NOMO-1 (cell line): Measurements from ENCODE around the gene SUGP1.

Source experiments
- DNase-seq, 2 experiments: peaks; one replicate each; lab custom pipeline; 2025; ENCODE audit not compliant: unreplicated experiment in 2 of 2; lab: John Stamatoyannopoulos, UW

The SUGP1 gene

GRCh38 chr19:19304186-19304965 lies 15.9 kb downstream of the SUGP1 start:
- DNase-seq: no peak

- DNase-seq: no peak
Observed at GRCh38 chr19:19303411-19303810, 16.9 kb downstream of the SUGP1 start.

DNA sequence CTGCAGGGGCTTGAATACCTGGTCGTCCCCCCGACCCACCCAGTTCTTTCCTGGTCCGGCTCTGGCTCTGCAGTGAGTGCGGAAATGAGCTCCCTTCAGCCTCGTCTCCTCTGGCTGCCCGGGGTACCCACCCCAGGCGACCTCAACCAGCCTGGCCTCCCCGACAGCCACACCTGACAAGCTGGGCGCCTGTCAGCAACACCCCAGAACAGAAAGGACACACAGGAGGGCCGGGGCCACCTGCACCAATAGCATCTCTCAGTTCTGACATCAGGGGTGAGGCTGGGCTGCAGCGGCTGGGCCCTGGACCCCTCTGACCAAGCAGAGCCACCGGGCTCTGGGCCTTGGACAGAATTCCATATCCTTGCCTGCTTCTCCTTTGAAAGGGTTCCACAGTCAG lies 19.7 kb downstream of the SUGP1 start:
- no peak for DNase-seq

DNA sequence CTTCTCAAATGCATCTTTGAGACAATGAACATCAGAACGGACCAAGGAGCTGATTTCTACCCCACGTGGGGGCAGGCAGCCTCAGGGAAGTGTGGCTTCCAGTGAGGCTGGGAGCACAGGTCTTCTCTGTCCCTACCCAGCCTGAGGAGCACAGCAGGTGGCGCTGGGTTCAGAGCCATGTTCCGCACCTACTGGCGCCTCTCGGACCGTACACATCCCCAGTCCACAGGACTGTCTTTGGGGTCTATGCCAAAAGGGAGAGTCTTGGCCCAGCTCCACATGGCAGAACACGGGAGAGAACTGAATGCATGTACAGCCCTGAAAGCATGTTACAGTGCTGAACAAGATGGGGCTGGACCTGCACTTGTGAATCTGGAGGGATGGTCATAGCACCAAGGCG lies 22.6 kb downstream of the SUGP1 start:
- DNase-seq: no peak

GRCh38 chr19:19296953-19297689 lies 23.2 kb downstream of the SUGP1 start:
- DNase-seq: no peak

- no peak for DNase-seq
Observed at GRCh38 chr19:19294914-19295313, 25.4 kb downstream of the SUGP1 start.

- no peak for DNase-seq
Observed at GRCh38 chr19:19292607-19293006, 27.7 kb downstream of the SUGP1 start.

GRCh38 chr19:19285686-19286085 lies 34.6 kb downstream of the SUGP1 start:
- DNase-seq: no peak

- DNase-seq: no peak
Observed at GRCh38 chr19:19280561-19280960, 39.7 kb downstream of the SUGP1 start.

DNA sequence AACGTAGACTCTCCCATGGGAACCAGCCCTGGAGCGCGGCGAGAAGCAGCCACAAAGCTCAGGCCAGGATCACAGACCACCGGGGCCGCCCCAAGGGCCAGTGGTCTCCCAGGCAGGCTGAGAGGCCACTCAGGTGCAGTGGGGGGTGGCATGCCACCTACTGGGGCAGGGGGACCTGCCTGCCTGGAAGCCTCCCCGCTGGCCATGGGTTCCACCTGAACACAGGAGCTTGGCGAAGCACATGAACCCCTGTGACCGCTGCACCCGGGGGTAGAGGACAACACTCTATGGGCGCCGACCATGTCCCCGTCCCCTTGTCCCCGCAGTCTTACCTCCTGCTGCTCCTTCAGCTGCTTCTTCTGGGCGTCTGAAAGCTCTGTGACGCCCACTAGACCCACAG lies 40.5 kb downstream of the SUGP1 start:
- no peak for DNase-seq

DNA sequence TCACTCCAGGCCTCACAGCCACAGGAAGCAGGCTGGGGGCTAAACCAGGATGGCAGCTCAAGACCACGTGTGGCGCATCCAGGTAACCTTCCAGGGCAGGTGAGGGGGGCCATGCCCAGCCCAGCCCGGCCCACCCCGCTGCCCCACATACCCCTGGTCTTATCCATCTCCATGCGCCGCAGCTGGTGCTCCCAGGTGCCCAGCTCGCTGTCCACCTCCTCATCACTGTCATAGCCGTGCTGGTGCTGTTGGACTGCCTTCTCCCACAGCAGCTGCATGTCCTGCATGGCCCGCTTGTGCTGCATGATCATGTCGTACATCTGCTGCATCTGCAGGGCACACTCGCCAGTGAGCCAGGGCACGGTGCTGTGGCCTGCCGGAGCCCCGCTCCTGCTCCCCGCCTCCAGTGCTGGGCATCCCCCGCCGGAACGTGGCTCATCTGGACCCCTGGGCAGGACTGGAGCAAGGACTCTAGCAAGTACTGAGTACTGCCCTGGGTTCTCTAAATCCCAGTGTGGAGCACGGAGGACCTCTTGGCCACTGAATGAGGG lies 41.2 kb downstream of the SUGP1 start:
- DNase-seq: no peak

DNA sequence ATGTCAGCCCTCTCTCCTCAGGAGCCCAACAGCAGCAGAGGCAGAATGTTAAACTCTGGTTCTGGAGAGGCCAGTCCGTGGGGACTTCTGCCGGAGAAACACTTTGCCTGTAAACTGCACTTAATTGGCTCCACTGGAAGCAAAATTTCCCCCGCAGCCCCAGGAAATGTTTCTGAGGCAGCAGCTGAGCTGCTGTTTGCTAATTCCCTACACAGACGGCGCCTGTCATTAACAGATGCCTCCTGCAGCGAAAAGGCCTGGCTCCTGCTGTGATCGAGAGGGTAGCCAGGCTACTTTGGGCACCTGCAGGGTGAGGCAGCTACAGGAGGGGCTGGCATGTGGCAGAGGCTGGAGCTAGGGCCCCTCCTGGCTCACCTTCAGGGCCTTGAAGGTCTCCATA lies 42.0 kb downstream of the SUGP1 start:
- DNase-seq: no peak

GRCh38 chr19:19276851-19277250 lies 43.5 kb downstream of the SUGP1 start:
- DNase-seq: no peak

DNA sequence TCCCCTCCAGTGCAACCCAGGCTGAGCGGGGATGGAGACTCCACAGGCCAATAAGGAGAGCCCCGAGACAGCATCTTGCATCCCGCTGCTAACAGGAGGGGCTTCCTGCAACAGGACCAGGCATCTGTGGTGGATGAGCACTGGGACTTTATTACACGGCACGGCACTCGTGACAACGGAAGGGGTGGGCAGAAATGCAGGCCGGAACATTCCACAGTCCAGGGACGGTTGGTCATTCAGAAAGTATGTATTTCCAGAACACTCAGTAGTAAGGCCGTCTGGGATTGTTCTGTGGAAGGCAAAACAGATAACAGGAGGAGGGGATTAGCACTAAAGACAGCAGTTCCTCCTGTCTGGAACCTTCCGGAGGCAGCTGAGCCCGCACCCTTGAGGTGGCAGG lies 43.9 kb downstream of the SUGP1 start:
- DNase-seq: no peak

DNA sequence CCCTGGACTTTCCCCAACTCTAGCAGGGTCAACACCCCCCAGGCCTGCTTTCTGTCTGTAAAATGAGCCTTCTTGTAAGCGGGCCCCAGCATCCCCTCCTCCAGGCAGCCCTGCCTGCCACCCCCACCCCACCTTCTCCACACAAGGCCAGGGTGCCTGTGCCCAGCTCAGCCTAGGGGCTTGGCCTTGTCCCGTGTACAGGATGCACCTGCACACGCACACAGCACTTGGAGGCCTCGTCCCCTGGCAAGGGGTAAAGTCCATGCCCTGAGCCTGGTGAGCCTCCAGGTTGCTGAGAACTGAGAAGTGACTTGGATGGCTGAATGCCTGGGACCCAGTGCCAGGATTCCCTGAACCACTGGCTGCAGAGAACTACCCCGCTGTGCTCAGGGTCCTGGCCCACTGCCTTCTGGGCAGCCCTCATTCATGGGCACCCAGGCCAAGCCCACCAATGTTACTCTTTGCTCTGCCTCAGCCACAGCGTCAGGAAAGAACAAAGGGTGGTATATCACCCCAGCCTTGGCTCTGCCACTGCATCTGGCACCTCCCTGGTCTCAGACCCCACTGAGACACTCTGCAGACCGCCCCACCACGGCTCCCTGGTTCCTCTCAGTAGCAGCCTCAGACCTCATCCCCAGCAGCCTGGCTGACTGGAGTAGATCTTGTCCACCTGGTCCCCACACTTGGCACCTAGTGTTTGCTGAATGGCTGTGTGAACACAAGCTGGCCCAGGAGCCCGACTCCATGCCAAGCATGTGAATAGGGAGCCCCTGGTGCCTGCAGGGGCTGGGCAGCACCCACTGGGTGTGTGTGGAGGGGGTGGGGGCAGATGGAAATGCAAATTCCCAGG lies 45.4 kb downstream of the SUGP1 start:
- DNase-seq: no peak

DNA sequence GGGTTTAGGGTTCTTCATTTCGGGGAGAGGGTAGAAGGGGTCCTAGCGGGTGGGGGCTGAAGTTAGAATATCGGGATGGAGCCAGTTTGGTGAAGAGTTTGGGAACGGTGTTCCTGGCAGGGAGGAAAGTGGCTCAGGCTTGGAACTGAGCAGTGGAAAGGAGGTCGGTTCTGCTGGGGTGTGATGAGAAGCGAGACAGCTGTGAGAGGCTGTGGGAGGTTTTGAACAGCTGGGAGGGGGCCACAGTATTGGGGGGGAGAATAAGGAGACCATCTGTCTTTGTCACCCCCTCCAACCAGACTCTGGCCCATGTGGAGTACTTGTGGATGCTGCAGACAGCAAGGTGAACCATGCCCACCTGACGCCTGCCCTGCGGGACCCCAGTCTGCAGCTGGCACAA lies 46.2 kb downstream of the SUGP1 start:
- DNase-seq: no peak

- no peak for DNase-seq
Observed at GRCh38 chr19:19271828-19272599, 48.3 kb downstream of the SUGP1 start.

DNA sequence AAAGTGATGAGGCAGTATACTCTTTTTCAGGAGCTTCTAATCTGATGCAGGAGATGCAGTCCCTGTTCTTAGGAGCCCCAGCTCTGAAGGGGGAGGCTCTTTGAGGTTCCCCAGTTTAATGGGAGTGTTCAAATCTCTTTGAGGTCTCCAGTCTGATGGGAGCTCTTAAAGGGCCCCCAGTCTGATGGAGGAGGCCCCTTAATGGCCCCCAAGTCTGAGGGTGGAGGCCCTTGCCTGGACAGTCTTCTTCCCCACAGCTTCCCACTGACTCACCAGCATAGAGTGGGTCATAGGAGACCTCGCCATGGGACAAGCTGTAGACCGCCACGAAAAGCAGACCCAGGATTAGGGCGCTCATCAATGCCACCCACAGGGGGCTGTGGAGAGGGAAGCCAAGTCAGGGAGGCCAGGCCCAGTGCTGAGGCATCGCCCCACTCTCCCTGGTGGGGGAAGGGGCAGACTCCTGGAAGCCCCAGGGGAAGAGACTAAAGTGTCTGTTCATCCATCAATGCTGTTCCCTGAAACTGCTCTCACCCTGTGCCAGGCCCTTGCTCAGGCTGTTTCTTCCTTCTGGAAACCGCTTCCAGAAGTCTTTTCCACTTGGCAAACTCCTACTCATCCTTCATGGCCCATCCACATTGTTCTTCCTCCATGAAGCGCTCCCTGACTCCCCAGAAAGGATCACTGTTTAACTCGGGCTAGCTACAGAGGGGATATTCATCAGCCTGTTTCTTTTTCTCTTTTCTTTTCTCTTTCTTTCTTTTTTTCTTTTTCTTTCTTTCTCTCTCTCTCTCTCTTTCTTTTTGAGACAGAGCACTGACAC lies 49.3 kb downstream of the SUGP1 start:
- DNase-seq: no peak

- DNase-seq: no peak
Observed at GRCh38 chr19:19269952-19270694, 50.2 kb downstream of the SUGP1 start.
